ENCODE measurements around the gene SLC4A7.
"Not testable (repeated sequence)": the region's sequence is repeated elsewhere in the genome, so short reads cannot be mapped to it uniquely, and the experiment has no call there.

SLC4A7 gene

DNA sequence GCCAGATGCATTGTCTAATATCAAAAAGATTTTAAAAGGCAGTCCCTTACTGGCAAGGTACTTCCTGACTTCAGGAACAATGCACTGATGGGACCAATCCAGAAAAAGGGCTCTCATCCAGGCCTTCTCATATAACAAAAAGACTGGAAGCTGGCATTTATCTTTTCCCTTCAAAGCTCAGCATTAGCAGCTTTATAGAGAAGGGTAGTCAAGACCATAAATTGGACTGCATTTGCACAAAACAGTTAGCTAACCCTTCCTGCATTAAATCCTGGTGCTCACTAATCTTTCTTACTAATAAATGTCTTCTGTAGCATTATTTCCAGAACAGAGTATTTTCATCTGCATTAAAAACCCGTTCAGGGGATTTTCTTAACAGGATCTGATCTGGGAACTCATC is 69.0 kb downstream of the SLC4A7 start:
- Histone ChIP-seq H3K27me3 (ENCODE audit: control insufficient read depth in 5 of 5, insufficient read depth in 4 of 5, low read length in 5 of 5) (no peaks in the 10 kb centered on the region), H3K9ac (ENCODE audit: low read length in 5 of 5) (no peak overlapping the region), H3K9me3 (ENCODE audit: control insufficient read depth in 5 of 5, low read length in 5 of 5) (no peaks in the 10 kb centered on the region), H3K4me3 (ENCODE audit: low read depth in 1 of 5, low read length in 5 of 5) (no peak overlapping the region), H3K4me1 (ENCODE audit: control insufficient read depth in 5 of 5, insufficient read depth in 5 of 5, low read length in 5 of 5) (no peaks in the 10 kb centered on the region), H3K27ac (ENCODE audit: low read depth, low read length) (no peak overlapping the region), H3K36me3 (ENCODE audit: control insufficient read depth in 5 of 5, insufficient read depth in 5 of 5, low read length in 5 of 5) (peaks cover 3 to 22% (median 19%) of the 10 kb centered on the region in 5 donors)

GRCh38 chr3:27392950-27393679 is 91.1 kb downstream of the SLC4A7 start:
- Histone ChIP-seq H3K4me3 (ENCODE audit: low read depth in 1 of 5, low read length in 5 of 5) (no peak overlapping the region), H3K27ac (ENCODE audit: low read depth, low read length) (no peak overlapping the region), H3K9me3 (ENCODE audit: control insufficient read depth in 5 of 5, low read length in 5 of 5) (no peaks in the 10 kb centered on the region), H3K27me3 (ENCODE audit: control insufficient read depth in 5 of 5, insufficient read depth in 4 of 5, low read length in 5 of 5) (no peaks in the 10 kb centered on the region), H3K9ac (ENCODE audit: low read length in 5 of 5) (no peak overlapping the region), H3K4me1 (ENCODE audit: control insufficient read depth in 5 of 5, insufficient read depth in 5 of 5, low read length in 5 of 5) (no peaks in the 10 kb centered on the region), H3K36me3 (ENCODE audit: control insufficient read depth in 5 of 5, insufficient read depth in 5 of 5, low read length in 5 of 5) (peaks cover 0 to 15% (median 14%) of the 10 kb centered on the region in 5 donors)

- H3K9ac ChIP-seq (ENCODE audit: low read length in 5 of 5); H3K27ac ChIP-seq (ENCODE audit: low read depth, low read length); H3K27me3 ChIP-seq (ENCODE audit: control insufficient read depth in 5 of 5, insufficient read depth in 4 of 5, low read length in 5 of 5); H3K9me3 ChIP-seq (ENCODE audit: control insufficient read depth in 5 of 5, low read length in 5 of 5); H3K4me1 ChIP-seq (ENCODE audit: control insufficient read depth in 5 of 5, insufficient read depth in 5 of 5, low read length in 5 of 5); H3K4me3 ChIP-seq (ENCODE audit: low read depth in 1 of 5, low read length in 5 of 5): not testable (repeated sequence)
- H3K36me3 ChIP-seq (ENCODE audit: control insufficient read depth in 5 of 5, insufficient read depth in 5 of 5, low read length in 5 of 5) = peaks cover 0 to 14% (median 8%) of the 10 kb centered on the region in 5 donors
Observed at GRCh38 chr3:27392414-27392813, 91.8 kb downstream of the SLC4A7 start.

DNA sequence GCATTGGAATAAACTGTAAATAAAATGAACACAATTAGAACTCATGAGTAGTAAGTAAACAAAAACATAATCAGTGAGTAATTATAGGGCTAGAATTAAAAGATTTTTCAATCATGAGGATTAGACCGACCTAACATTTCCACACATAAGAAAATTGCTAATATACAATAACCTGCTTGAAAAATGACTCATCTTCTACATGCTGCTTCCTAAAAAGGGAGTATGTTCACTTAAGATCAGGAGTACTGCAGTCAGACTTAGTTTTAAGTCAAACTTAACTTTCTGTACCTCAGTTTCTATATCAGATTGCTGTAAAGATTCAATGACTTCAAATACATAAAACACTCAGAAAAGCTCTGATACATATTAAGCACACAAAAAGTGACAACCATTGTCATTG is 92.4 kb downstream of the SLC4A7 start:
- H3K27me3 ChIP-seq (ENCODE audit: control insufficient read depth in 5 of 5, insufficient read depth in 4 of 5, low read length in 5 of 5) = no peaks in the 10 kb centered on the region
- no peak overlapping the region for H3K27ac ChIP-seq (ENCODE audit: low read depth, low read length)
- no peak overlapping the region for H3K4me3 ChIP-seq (ENCODE audit: low read depth in 1 of 5, low read length in 5 of 5)
- no peak overlapping the region for H3K9ac ChIP-seq (ENCODE audit: low read length in 5 of 5)
- peaks cover 0 to 14% (median 8%) of the 10 kb centered on the region in 5 donors for H3K36me3 ChIP-seq (ENCODE audit: control insufficient read depth in 5 of 5, insufficient read depth in 5 of 5, low read length in 5 of 5)
- no peaks in the 10 kb centered on the region for H3K4me1 ChIP-seq (ENCODE audit: control insufficient read depth in 5 of 5, insufficient read depth in 5 of 5, low read length in 5 of 5)
- no peaks in the 10 kb centered on the region for H3K9me3 ChIP-seq (ENCODE audit: control insufficient read depth in 5 of 5, low read length in 5 of 5)

- Histone ChIP-seq H3K27ac (ENCODE audit: low read depth, low read length) (no peak overlapping the region), H3K9ac (ENCODE audit: low read length in 5 of 5) (no peak overlapping the region), H3K4me3 (ENCODE audit: low read depth in 1 of 5, low read length in 5 of 5) (no peak overlapping the region), H3K27me3 (ENCODE audit: control insufficient read depth in 5 of 5, insufficient read depth in 4 of 5, low read length in 5 of 5) (no peaks in the 10 kb centered on the region), H3K36me3 (ENCODE audit: control insufficient read depth in 5 of 5, insufficient read depth in 5 of 5, low read length in 5 of 5) (peaks cover 5 to 29% (median 17%) of the 10 kb centered on the region in 5 donors), H3K4me1 (ENCODE audit: control insufficient read depth in 5 of 5, insufficient read depth in 5 of 5, low read length in 5 of 5) (no peaks in the 10 kb centered on the region), H3K9me3 (ENCODE audit: control insufficient read depth in 5 of 5, low read length in 5 of 5) (no peaks in the 10 kb centered on the region)
Observed at GRCh38 chr3:27387625-27388024, 96.6 kb downstream of the SLC4A7 start.

DNA sequence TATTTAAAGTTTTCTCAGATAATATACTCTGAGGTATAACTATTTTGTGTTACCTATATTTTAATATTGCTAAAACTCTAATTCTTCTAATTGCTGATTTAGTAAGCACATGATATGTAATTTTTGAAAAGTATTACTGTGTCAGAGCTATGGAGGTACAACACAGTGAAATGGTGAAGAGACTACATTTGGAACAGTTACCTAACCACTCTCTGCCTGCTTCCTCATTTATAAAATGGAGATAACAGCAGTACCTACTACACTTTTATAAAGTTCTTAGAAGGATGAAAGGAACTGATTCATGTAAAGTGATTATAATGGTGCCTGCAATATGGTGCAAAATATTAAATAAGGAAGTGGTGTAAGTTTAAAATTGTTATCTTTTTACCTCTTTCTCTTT is 98.7 kb downstream of the SLC4A7 start:
- Histone ChIP-seq H3K36me3 (ENCODE audit: control insufficient read depth in 5 of 5, insufficient read depth in 5 of 5, low read length in 5 of 5) (peaks cover 4 to 29% (median 16%) of the 10 kb centered on the region in 5 donors), H3K9me3 (ENCODE audit: control insufficient read depth in 5 of 5, low read length in 5 of 5) (no peaks in the 10 kb centered on the region), H3K4me3 (ENCODE audit: low read depth in 1 of 5, low read length in 5 of 5) (no peak overlapping the region), H3K4me1 (ENCODE audit: control insufficient read depth in 5 of 5, insufficient read depth in 5 of 5, low read length in 5 of 5) (no peaks in the 10 kb centered on the region), H3K9ac (ENCODE audit: low read length in 5 of 5) (no peak overlapping the region), H3K27me3 (ENCODE audit: control insufficient read depth in 5 of 5, insufficient read depth in 4 of 5, low read length in 5 of 5) (no peaks in the 10 kb centered on the region), H3K27ac (ENCODE audit: low read depth, low read length) (no peak overlapping the region)

GRCh38 chr3:27384191-27384590 is 100.0 kb downstream of the SLC4A7 start:
- no peaks in the 10 kb centered on the region for H3K4me1 ChIP-seq (ENCODE audit: control insufficient read depth in 5 of 5, insufficient read depth in 5 of 5, low read length in 5 of 5)
- no peaks in the 10 kb centered on the region for H3K27me3 ChIP-seq (ENCODE audit: control insufficient read depth in 5 of 5, insufficient read depth in 4 of 5, low read length in 5 of 5)
- H3K9me3 ChIP-seq (ENCODE audit: control insufficient read depth in 5 of 5, low read length in 5 of 5) = no peaks in the 10 kb centered on the region
- H3K4me3 ChIP-seq (ENCODE audit: low read depth in 1 of 5, low read length in 5 of 5) = no peak overlapping the region
- peaks cover 3 to 26% (median 14%) of the 10 kb centered on the region in 5 donors for H3K36me3 ChIP-seq (ENCODE audit: control insufficient read depth in 5 of 5, insufficient read depth in 5 of 5, low read length in 5 of 5)
- no peak overlapping the region for H3K27ac ChIP-seq (ENCODE audit: low read depth, low read length)
- no peak overlapping the region for H3K9ac ChIP-seq (ENCODE audit: low read length in 5 of 5)

GRCh38 chr3:27380433-27381357 is 103.5 kb downstream of the SLC4A7 start:
- Histone ChIP-seq H3K27ac (ENCODE audit: low read depth, low read length) (no peak overlapping the region), H3K36me3 (ENCODE audit: control insufficient read depth in 5 of 5, insufficient read depth in 5 of 5, low read length in 5 of 5) (peaks cover 3 to 29% (median 20%) of the 10 kb centered on the region in 5 donors), H3K9me3 (ENCODE audit: control insufficient read depth in 5 of 5, low read length in 5 of 5) (no peaks in the 10 kb centered on the region), H3K27me3 (ENCODE audit: control insufficient read depth in 5 of 5, insufficient read depth in 4 of 5, low read length in 5 of 5) (no peaks in the 10 kb centered on the region), H3K9ac (ENCODE audit: low read length in 5 of 5) (no peak overlapping the region), H3K4me1 (ENCODE audit: control insufficient read depth in 5 of 5, insufficient read depth in 5 of 5, low read length in 5 of 5) (peaks cover 0 to 5% (median 0%) of the 10 kb centered on the region in 5 donors), H3K4me3 (ENCODE audit: low read depth in 1 of 5, low read length in 5 of 5) (no peak overlapping the region)

DNA sequence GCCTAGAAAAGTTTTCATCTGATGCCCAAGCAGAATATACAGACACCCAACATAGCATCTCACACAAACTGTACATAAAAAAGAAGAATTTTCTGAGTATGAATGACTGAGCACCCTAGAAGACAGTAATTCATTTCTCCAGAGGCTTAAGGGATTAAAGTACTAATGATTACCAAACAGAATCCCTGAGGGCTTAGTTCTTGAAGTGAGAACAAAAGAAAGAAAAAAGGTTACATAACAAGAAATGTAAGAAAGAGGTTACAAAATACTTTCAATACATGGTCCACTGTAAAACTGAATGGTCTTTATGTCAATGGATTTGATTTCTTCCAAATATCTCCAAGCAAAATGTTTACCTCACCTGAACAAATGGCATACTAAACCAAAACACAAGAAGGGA is 105.9 kb downstream of the SLC4A7 start:
- Histone ChIP-seq H3K9ac (ENCODE audit: low read length in 5 of 5) (no peak overlapping the region), H3K36me3 (ENCODE audit: control insufficient read depth in 5 of 5, insufficient read depth in 5 of 5, low read length in 5 of 5) (peaks cover 0 to 14% (median 6%) of the 10 kb centered on the region in 5 donors), H3K4me1 (ENCODE audit: control insufficient read depth in 5 of 5, insufficient read depth in 5 of 5, low read length in 5 of 5) (peaks cover 0 to 5% (median 0%) of the 10 kb centered on the region in 5 donors), H3K27ac (ENCODE audit: low read depth, low read length) (no peak overlapping the region), H3K4me3 (ENCODE audit: low read depth in 1 of 5, low read length in 5 of 5) (no peak overlapping the region), H3K27me3 (ENCODE audit: control insufficient read depth in 5 of 5, insufficient read depth in 4 of 5, low read length in 5 of 5) (no peaks in the 10 kb centered on the region), H3K9me3 (ENCODE audit: control insufficient read depth in 5 of 5, low read length in 5 of 5) (no peaks in the 10 kb centered on the region)
